Fibroblast of lung (primary cell): Measurements from ENCODE around the gene ATXN1. TPM values are rescaled to one million over a fixed set of nuclear protein-coding genes. Genes with fewer than 3 reads are reported as not detected.

Experiments
- DNase-seq, 2 donors: peaks; one replicate each; pipeline versions ENCODE4 v3.0.0 to v3.0.0-alpha.2; 2010; ENCODE audit warnings: low read depth in 2 of 2
- H2AFZ ChIP-seq: 2 replicates; pipeline ENCODE4 v1.5.1; 2012; ENCODE audit warnings: low read length, control low read depth, inconsistent platforms
- H3K27ac ChIP-seq: 2 replicates; pipeline ENCODE4 v1.5.1; 2011; ENCODE audit warnings: low read length, control low read depth; ENCODE audit not compliant: insufficient read depth
- H3K27me3 ChIP-seq: 2 replicates; pipeline ENCODE4 v1.5.1; 2011; ENCODE audit warnings: mild to moderate bottlenecking, low read length; ENCODE audit not compliant: control insufficient read depth, insufficient read depth
- H3K36me3 ChIP-seq: 2 replicates; pipeline ENCODE4 v1.5.1; 2011; ENCODE audit warnings: low read length; ENCODE audit not compliant: control insufficient read depth, insufficient read depth
- H3K4me1 ChIP-seq: 2 replicates; pipeline ENCODE4 v1.5.1; 2011; ENCODE audit warnings: low read length; ENCODE audit not compliant: control insufficient read depth, insufficient read depth; ENCODE audit errors: extremely low read depth
- H3K4me2 ChIP-seq: 2 replicates; pipeline ENCODE4 v1.5.1; 2011; ENCODE audit warnings: low read length, control low read depth; ENCODE audit not compliant: insufficient read depth; ENCODE audit errors: extremely low read depth
- H3K4me3 ChIP-seq, 4 experiments: fragments of 200-600 bp in 1 of 4; sonication (generic) in 1 of 4; replicated peaks in 1 of 4; 2 replicates each; pipeline ENCODE4 v1.5.1; 2011 to 2016; ENCODE audit warnings: low read length in 4 of 4, low read depth in 3 of 4, mild to moderate bottlenecking in 3 of 4, control low read depth in 2 of 4, inconsistent platforms in 1 of 4, mixed read lengths in 1 of 4; ENCODE audit not compliant: insufficient read depth in 1 of 4; ENCODE audit errors: control extremely low read depth in 1 of 4
- H3K79me2 ChIP-seq: 2 replicates; pipeline ENCODE4 v1.5.1; 2012; ENCODE audit warnings: mild to moderate bottlenecking, low read length, inconsistent platforms; ENCODE audit not compliant: control insufficient read depth, insufficient read depth
- H3K9ac ChIP-seq: 2 replicates; pipeline ENCODE4 v1.5.1; 2011; ENCODE audit warnings: mild to moderate bottlenecking, low read length, control low read depth; ENCODE audit not compliant: insufficient read depth
- H3K9me3 ChIP-seq: 2 replicates; pipeline ENCODE4 v1.5.1; 2012; ENCODE audit warnings: low read depth, low read length; ENCODE audit not compliant: control insufficient read depth, insufficient read depth
- H4K20me1 ChIP-seq: 2 replicates; pipeline ENCODE4 v1.5.1; 2011; ENCODE audit warnings: low read length; ENCODE audit not compliant: control insufficient read depth, insufficient read depth; ENCODE audit errors: extremely low read depth
- EZH2 ChIP-seq: IDR thresholded peaks from 2 replicates; pipeline ENCODE4 v1.5.1; 2012; ENCODE audit warnings: low read length, control low read depth, mild to moderate bottlenecking; ENCODE audit errors: missing control alignments
- polyA plus RNA-seq, 2 donors: library from polyadenylated mRNA; depleted of rRNA in 1 of 2; stranded (reverse) in 1 of 2; unstranded in 1 of 2; fragments of >200 nt; gene quantifications; 2 replicates each; pipeline ENCODE4 v1.2.1, GENCODE V29; 2011 to 2012; ENCODE audit warnings: missing spikeins in 1 of 2
- total RNA-seq: library from RNA; depleted of rRNA; stranded (reverse); fragments of >200 nt; gene quantifications from 2 replicates; pipeline ENCODE4 v1.2.1, GENCODE V29; 2014
- TF ChIP-seq, protein P1 (sequence below), 2 donors: IDR thresholded peaks in 1 of 2; conservative IDR thresholded peaks in 1 of 2; 1 replicate in 1 of 2; 2 replicates in 1 of 2; pipeline ENCODE4 v1.5.1; 2011 to 2012; ENCODE audit warnings: low read length in 2 of 2, control low read depth in 1 of 2, inconsistent platforms in 1 of 2, low read depth in 1 of 2, mild to moderate bottlenecking in 1 of 2

Gene ATXN1
- total and polyA plus RNA-seq, 2 donors (not counting 1 experiment from before 2014, with no cell fraction given), result 15.8 to 40.5 TPM

GRCh38 chr6:16793828-16794412 lies 32.7 kb upstream of the ATXN1 start:
- Histone ChIP-seq H3K79me2 (no peaks in the 10 kb centered on the region), H3K4me3 (no peak overlapping the region), H3K4me1 (no peaks in the 10 kb centered on the region), H3K9ac (no peak overlapping the region), H3K27ac (no peak overlapping the region), H3K36me3 (no peaks in the 10 kb centered on the region), H4K20me1 (no peaks in the 10 kb centered on the region), H3K9me3 (no peaks in the 10 kb centered on the region), H3K4me2 (no peak overlapping the region), H2AFZ (no peak overlapping the region), H3K27me3 (no peaks in the 10 kb centered on the region)
- DNase-seq, result no peak
- TF ChIP-seq EZH2, result no peak
- TF ChIP-seq, protein P1, sequence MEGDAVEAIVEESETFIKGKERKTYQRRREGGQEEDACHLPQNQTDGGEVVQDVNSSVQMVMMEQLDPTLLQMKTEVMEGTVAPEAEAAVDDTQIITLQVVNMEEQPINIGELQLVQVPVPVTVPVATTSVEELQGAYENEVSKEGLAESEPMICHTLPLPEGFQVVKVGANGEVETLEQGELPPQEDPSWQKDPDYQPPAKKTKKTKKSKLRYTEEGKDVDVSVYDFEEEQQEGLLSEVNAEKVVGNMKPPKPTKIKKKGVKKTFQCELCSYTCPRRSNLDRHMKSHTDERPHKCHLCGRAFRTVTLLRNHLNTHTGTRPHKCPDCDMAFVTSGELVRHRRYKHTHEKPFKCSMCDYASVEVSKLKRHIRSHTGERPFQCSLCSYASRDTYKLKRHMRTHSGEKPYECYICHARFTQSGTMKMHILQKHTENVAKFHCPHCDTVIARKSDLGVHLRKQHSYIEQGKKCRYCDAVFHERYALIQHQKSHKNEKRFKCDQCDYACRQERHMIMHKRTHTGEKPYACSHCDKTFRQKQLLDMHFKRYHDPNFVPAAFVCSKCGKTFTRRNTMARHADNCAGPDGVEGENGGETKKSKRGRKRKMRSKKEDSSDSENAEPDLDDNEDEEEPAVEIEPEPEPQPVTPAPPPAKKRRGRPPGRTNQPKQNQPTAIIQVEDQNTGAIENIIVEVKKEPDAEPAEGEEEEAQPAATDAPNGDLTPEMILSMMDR (conservative IDR thresholded peaks at IDR 0.05 in 1 of 2, IDR thresholded peaks at IDR 0.05 in 1 of 2; ENCODE audit: low read depth in 1 of 2, low read length in 2 of 2), result no peak

- no peaks in the 10 kb centered on the region for H4K20me1 ChIP-seq
- no peak overlapping the region for H2AFZ ChIP-seq
- no peak overlapping the region for H3K4me2 ChIP-seq
- H3K9ac ChIP-seq, result no peak overlapping the region
- no peak overlapping the region for H3K4me3 ChIP-seq
- H3K36me3 ChIP-seq, result no peaks in the 10 kb centered on the region
- H3K27me3 ChIP-seq, result no peaks in the 10 kb centered on the region
- no peak overlapping the region for H3K27ac ChIP-seq
- H3K9me3 ChIP-seq, result no peaks in the 10 kb centered on the region
- no peak for DNase-seq
- H3K79me2 ChIP-seq, result no peaks in the 10 kb centered on the region
- no peak for TF ChIP-seq EZH2
- TF ChIP-seq, protein P1 (conservative IDR thresholded peaks at IDR 0.05 in 1 of 2, IDR thresholded peaks at IDR 0.05 in 1 of 2; ENCODE audit: low read depth in 1 of 2, low read length in 2 of 2), result no peak
- no peaks in the 10 kb centered on the region for H3K4me1 ChIP-seq
These were observed 28.2 kb upstream of the ATXN1 start for GRCh38 chr6:16789329-16790038.

- no peaks in the 10 kb centered on the region for H3K36me3 ChIP-seq
These were observed 25.9 kb upstream of the ATXN1 start for GRCh38 chr6:16787128-16787682.

More at GRCh38 chr6:16787128-16787682, 25.9 kb upstream of the ATXN1 start:
- Histone ChIP-seq H2AFZ (no peak overlapping the region), H3K27me3 (no peaks in the 10 kb centered on the region), H3K4me2 (no peak overlapping the region), H3K4me1 (no peaks in the 10 kb centered on the region), H3K4me3 (no peak overlapping the region), H3K9ac (no peak overlapping the region), H3K27ac (no peak overlapping the region), H4K20me1 (no peaks in the 10 kb centered on the region), H3K79me2 (no peaks in the 10 kb centered on the region), H3K9me3 (no peaks in the 10 kb centered on the region)
- DNase-seq, result peak in 1 of 2 donors; percentile 50
- TF ChIP-seq, protein P1 (conservative IDR thresholded peaks at IDR 0.05 in 1 of 2, IDR thresholded peaks at IDR 0.05 in 1 of 2; ENCODE audit: low read depth in 1 of 2, low read length in 2 of 2), result no peak
- TF ChIP-seq EZH2, result no peak
